Astrocyte (in vitro differentiated cells and primary cell): ENCODE results near the gene PYCARD. TPM values are rescaled to one million over a fixed set of nuclear protein-coding genes. Genes with fewer than 3 reads are reported as not detected.
"Not testable (repeated sequence)": the region's sequence is repeated elsewhere in the genome, so short reads cannot be mapped to it uniquely, and the experiment has no call there.

Experiments
- DNase-seq: peaks from one replicate; pipeline ENCODE4 v3.0.0-alpha.2; 2010; ENCODE audit warnings: low read depth
- FAIRE-seq: peaks from 2 replicates; lab custom pipeline; 2011; peaks lifted over from hg19 to GRCh38; lab: Jason Lieb, UNC
- H2AFZ ChIP-seq: 2 replicates; pipeline ENCODE4 v1.6.0; 2012; ENCODE audit warnings: low read depth, low read length, inconsistent platforms
- H3K27ac ChIP-seq: 2 replicates; pipeline ENCODE4 v1.5.1; 2011; ENCODE audit warnings: low read depth, low read length, inconsistent platforms
- H3K27me3 ChIP-seq: 2 replicates; pipeline ENCODE4 v1.6.0; 2011; ENCODE audit warnings: low read length, inconsistent platforms; ENCODE audit not compliant: insufficient read depth
- H3K36me3 ChIP-seq: 2 replicates; pipeline ENCODE4 v1.5.1; 2011; ENCODE audit warnings: low read length, inconsistent platforms; ENCODE audit not compliant: insufficient read depth
- H3K4me1 ChIP-seq: 2 replicates; pipeline ENCODE4 v1.5.1; 2011; ENCODE audit warnings: low read length, inconsistent platforms; ENCODE audit not compliant: insufficient read depth
- H3K4me2 ChIP-seq: 2 replicates; pipeline ENCODE4 v1.6.0; 2012; ENCODE audit warnings: low read length, inconsistent platforms
- H3K4me3 ChIP-seq: 2 replicates; pipeline ENCODE4 v1.5.1; 2011; ENCODE audit warnings: low read depth, mild to moderate bottlenecking, low read length, inconsistent platforms; ENCODE audit not compliant: insufficient read depth
- H3K79me2 ChIP-seq: 2 replicates; pipeline ENCODE4 v1.6.0; 2012; ENCODE audit warnings: mild to moderate bottlenecking, low read length, inconsistent platforms; ENCODE audit not compliant: insufficient read depth
- H3K9ac ChIP-seq: 2 replicates; pipeline ENCODE4 v1.6.0; 2012; ENCODE audit warnings: mild to moderate bottlenecking, low read length, inconsistent platforms
- H3K9me3 ChIP-seq: 2 replicates; pipeline ENCODE4 v1.5.1; 2012; ENCODE audit warnings: low read depth, mild to moderate bottlenecking, low read length, inconsistent platforms; ENCODE audit not compliant: insufficient read depth
- H4K20me1 ChIP-seq: 2 replicates; pipeline ENCODE4 v1.6.0; 2012; ENCODE audit warnings: low read length, inconsistent platforms; ENCODE audit not compliant: insufficient read depth
- H3K27ac Mint-ChIP-seq: one replicate; pipeline ENCODE4 v1.8.0; 2021; ENCODE audit warnings: mild to moderate bottlenecking, mixed read lengths; ENCODE audit not compliant: unreplicated experiment
- H3K27me3 Mint-ChIP-seq: one replicate; pipeline ENCODE4 v1.8.0; 2021; ENCODE audit warnings: low read depth, mixed read lengths; ENCODE audit not compliant: unreplicated experiment
- H3K36me3 Mint-ChIP-seq: one replicate; pipeline ENCODE4 v1.8.0; 2021; ENCODE audit warnings: low read depth, mixed read lengths; ENCODE audit not compliant: unreplicated experiment
- H3K4me1 Mint-ChIP-seq: one replicate; pipeline ENCODE4 v1.8.0; 2021; ENCODE audit warnings: low read depth, mixed read lengths; ENCODE audit not compliant: unreplicated experiment
- H3K4me3 Mint-ChIP-seq: one replicate; pipeline ENCODE4 v1.8.0; 2021; ENCODE audit warnings: mild to moderate bottlenecking, moderate library complexity, mixed read lengths; ENCODE audit not compliant: unreplicated experiment
- H3K9me3 Mint-ChIP-seq: one replicate; pipeline ENCODE4 v1.8.0; 2021; ENCODE audit warnings: mild to moderate bottlenecking, mixed read lengths; ENCODE audit not compliant: unreplicated experiment
- EZH2 ChIP-seq: IDR thresholded peaks from 2 replicates; pipeline ENCODE4 v1.6.1; 2012; ENCODE audit warnings: mild to moderate bottlenecking, low read length, inconsistent platforms; ENCODE audit not compliant: insufficient read depth
- total RNA-seq: library from RNA; stranded (reverse); gene quantifications from 2 replicates; pipeline ENCODE4 v1.2.1, GENCODE V29; 2021
- TF ChIP-seq, protein P1 (sequence below): IDR thresholded peaks from 2 replicates; pipeline ENCODE4 v1.5.1; 2011; ENCODE audit warnings: low read depth, mild to moderate bottlenecking, inconsistent platforms, low read length, moderate library complexity; ENCODE audit not compliant: insufficient read depth

PYCARD gene
- total RNA-seq, 1 donor from 2014 or later, result 7.3 TPM

- Histone ChIP-seq H3K27ac (no peak overlapping the region), H2AFZ (no peak overlapping the region), H3K79me2 (no peaks in the 10 kb centered on the region), H3K4me3 (no peak overlapping the region), H3K4me2 (peak overlapping the region; percentile 88), H3K27me3 (no peaks in the 10 kb centered on the region), H4K20me1 (peaks cover 48% of the 10 kb centered on the region), H3K9me3 (no peaks in the 10 kb centered on the region), H3K4me1 (peaks cover 7% of the 10 kb centered on the region), H3K9ac (peak overlapping the region; percentile 63), H3K36me3 (peaks cover 5% of the 10 kb centered on the region)
- H3K27me3 Mint-ChIP-seq, result peaks cover 4% of the 10 kb centered on the region
- DNase-seq (no peak), FAIRE-seq (no peak)
- no peaks in the 10 kb centered on the region for H3K9me3 Mint-ChIP-seq
- peaks cover 23% of the 10 kb centered on the region for H3K36me3 Mint-ChIP-seq
- peak overlapping the region; percentile 54 for H3K4me3 Mint-ChIP-seq
- H3K27ac Mint-ChIP-seq, result no peak overlapping the region
- TF ChIP-seq, protein P1, sequence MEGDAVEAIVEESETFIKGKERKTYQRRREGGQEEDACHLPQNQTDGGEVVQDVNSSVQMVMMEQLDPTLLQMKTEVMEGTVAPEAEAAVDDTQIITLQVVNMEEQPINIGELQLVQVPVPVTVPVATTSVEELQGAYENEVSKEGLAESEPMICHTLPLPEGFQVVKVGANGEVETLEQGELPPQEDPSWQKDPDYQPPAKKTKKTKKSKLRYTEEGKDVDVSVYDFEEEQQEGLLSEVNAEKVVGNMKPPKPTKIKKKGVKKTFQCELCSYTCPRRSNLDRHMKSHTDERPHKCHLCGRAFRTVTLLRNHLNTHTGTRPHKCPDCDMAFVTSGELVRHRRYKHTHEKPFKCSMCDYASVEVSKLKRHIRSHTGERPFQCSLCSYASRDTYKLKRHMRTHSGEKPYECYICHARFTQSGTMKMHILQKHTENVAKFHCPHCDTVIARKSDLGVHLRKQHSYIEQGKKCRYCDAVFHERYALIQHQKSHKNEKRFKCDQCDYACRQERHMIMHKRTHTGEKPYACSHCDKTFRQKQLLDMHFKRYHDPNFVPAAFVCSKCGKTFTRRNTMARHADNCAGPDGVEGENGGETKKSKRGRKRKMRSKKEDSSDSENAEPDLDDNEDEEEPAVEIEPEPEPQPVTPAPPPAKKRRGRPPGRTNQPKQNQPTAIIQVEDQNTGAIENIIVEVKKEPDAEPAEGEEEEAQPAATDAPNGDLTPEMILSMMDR, result no peak
- TF ChIP-seq EZH2, result no peak
- H3K4me1 Mint-ChIP-seq, result peaks cover 11% of the 10 kb centered on the region
These were observed 1.6 kb downstream of the PYCARD start for GRCh38 chr16:31200821-31201568.

DNA sequence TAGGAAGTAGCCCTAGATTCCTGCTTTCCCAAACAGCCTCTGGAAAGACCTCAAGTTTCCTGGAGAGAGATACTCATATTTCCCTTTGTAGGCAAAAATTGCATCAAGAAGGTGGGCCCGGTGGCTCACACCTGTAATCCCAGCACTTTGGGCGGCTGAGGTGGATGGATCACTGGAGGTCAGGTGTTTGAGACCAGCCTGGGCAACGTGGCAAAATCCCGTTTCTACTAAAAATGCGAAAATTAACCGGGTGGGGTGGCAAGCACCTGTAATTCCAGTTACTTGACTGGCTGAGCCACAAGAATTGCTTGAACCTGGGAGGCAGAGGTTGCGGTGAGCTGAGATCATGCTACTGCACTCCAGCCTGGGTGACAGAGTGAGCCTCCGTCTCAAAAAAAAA lies 2.4 kb downstream of the PYCARD start:
- H3K9me3 Mint-ChIP-seq, H3K27me3 Mint-ChIP-seq, H2AFZ ChIP-seq, H3K27me3 ChIP-seq, H3K79me2 ChIP-seq, H3K27ac ChIP-seq, FAIRE-seq, H3K4me2 ChIP-seq, H3K9ac ChIP-seq, H3K27ac Mint-ChIP-seq, H3K9me3 ChIP-seq, DNase-seq, H3K4me3 ChIP-seq, H3K4me1 ChIP-seq: not testable (repeated sequence)
- peaks cover 25% of the 10 kb centered on the region for H3K36me3 Mint-ChIP-seq
- Histone ChIP-seq H4K20me1 (peaks cover 57% of the 10 kb centered on the region), H3K36me3 (peaks cover 14% of the 10 kb centered on the region)
- peak overlapping the region; percentile 6 for H3K4me3 Mint-ChIP-seq
- H3K4me1 Mint-ChIP-seq, result peaks cover 11% of the 10 kb centered on the region

DNA sequence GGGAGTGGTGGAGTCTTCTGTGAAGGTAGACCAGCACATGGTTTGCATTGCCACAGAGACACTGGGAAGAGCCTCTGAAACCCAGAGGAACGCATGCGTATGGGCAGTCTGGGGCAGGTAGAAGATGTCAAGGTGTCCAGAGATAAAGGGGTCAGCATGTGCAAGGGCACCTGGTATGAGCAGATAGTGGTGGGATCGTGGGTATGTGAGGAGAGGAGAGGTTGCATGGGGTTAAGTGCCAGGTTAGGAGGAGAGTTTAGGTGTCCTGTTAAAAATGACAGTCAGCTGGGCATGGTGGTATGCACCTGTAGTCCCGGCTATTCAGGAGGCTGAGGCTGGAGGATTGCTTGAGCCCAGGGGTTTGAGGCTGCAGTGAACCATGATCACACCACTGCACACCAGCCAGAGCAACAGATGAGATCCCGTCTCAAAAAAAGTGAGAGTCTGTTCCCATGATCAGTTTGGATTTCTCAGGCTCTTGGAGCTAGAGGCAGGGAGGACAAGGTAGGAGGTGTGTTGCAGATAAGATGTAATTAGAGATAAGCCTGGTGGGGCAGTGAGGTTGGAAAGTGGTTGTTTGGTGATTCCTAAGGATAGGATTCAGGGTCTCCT lies 3.0 kb downstream of the PYCARD start:
- Histone ChIP-seq H3K27ac (no peak overlapping the region), H3K36me3 (peaks cover 20% of the 10 kb centered on the region), H3K79me2 (peaks cover 6% of the 10 kb centered on the region), H3K27me3 (no peaks in the 10 kb centered on the region), H3K9ac (no peak overlapping the region), H2AFZ (no peak overlapping the region), H3K4me3 (no peak overlapping the region), H3K4me2 (no peak overlapping the region), H3K4me1 (peaks cover 7% of the 10 kb centered on the region), H3K9me3 (no peaks in the 10 kb centered on the region), H4K20me1 (peaks cover 63% of the 10 kb centered on the region)
- Mint-ChIP-seq H3K4me3 (no peak overlapping the region), H3K27ac (no peak overlapping the region), H3K27me3 (peaks cover under 1% of the 10 kb centered on the region), H3K4me1 (peaks cover 11% of the 10 kb centered on the region), H3K9me3 (no peaks in the 10 kb centered on the region), H3K36me3 (peaks cover 25% of the 10 kb centered on the region)
- DNase-seq, result no peak
- no peak for FAIRE-seq
- TF ChIP-seq, protein P1, result no peak
- no peak for TF ChIP-seq EZH2
